ENCODE results near the gene CFAP100. TPM values are rescaled to one million over a fixed set of nuclear protein-coding genes. Genes with fewer than 3 reads are reported as not detected.

CFAP100 gene
- total and polyA plus RNA-seq, 2 experiments from 2014 or later = not detected

- DNase-seq (ENCODE audit: low read depth in 1 of 2, low spot score in 1 of 2) = no peak
These were observed 52.1 kb downstream of the CFAP100 start for GRCh38 chr3:126446791-126447190.

GRCh38 chr3:126447456-126448106 lies 52.9 kb downstream of the CFAP100 start:
- H3K4me1 ChIP-seq (ENCODE audit: low read depth) = no peaks in the 10 kb centered on the region
- H3K9me3 ChIP-seq (ENCODE audit: low read depth) = no peaks in the 10 kb centered on the region
- DNase-seq (ENCODE audit: low read depth in 1 of 2, low spot score in 1 of 2) = no peak
- TF ChIP-seq CTCF (IDR thresholded peaks at IDR 0.05; ENCODE audit: low read depth, low read length) = no peak
- no peak overlapping the region for H3K4me3 ChIP-seq
- H3K27me3 ChIP-seq = no peaks in the 10 kb centered on the region
- no peak overlapping the region for H3K27ac ChIP-seq
- H3K36me3 ChIP-seq = peaks cover 17% of the 10 kb centered on the region

More at GRCh38 chr3:126446791-126447190, 52.1 kb downstream of the CFAP100 start:
- Histone ChIP-seq H3K27ac (no peak overlapping the region), H3K4me3 (no peak overlapping the region), H3K27me3 (no peaks in the 10 kb centered on the region), H3K36me3 (peaks cover 13% of the 10 kb centered on the region), H3K9me3 (ENCODE audit: low read depth) (no peaks in the 10 kb centered on the region), H3K4me1 (ENCODE audit: low read depth) (no peaks in the 10 kb centered on the region)
- TF ChIP-seq CTCF (IDR thresholded peaks at IDR 0.05; ENCODE audit: low read depth, low read length) = no peak

- H3K4me3 ChIP-seq = no peak overlapping the region
- no peak for TF ChIP-seq CTCF (IDR thresholded peaks at IDR 0.05; ENCODE audit: low read depth, low read length)
- no peak overlapping the region for H3K27ac ChIP-seq
- no peaks in the 10 kb centered on the region for H3K9me3 ChIP-seq (ENCODE audit: low read depth)
- no peaks in the 10 kb centered on the region for H3K4me1 ChIP-seq (ENCODE audit: low read depth)
- H3K27me3 ChIP-seq = no peaks in the 10 kb centered on the region
- peaks cover 22% of the 10 kb centered on the region for H3K36me3 ChIP-seq
- no peak for DNase-seq (ENCODE audit: low read depth in 1 of 2, low spot score in 1 of 2)
These were observed 53.6 kb downstream of the CFAP100 start for GRCh38 chr3:126448136-126448892.

- no peak overlapping the region for H3K4me3 ChIP-seq
- no peak for TF ChIP-seq CTCF (IDR thresholded peaks at IDR 0.05; ENCODE audit: low read depth, low read length)
- H3K27me3 ChIP-seq = no peaks in the 10 kb centered on the region
- DNase-seq (ENCODE audit: low read depth in 1 of 2, low spot score in 1 of 2) = no peak
- H3K4me1 ChIP-seq (ENCODE audit: low read depth) = no peaks in the 10 kb centered on the region
- H3K9me3 ChIP-seq (ENCODE audit: low read depth) = no peaks in the 10 kb centered on the region
- peaks cover 18% of the 10 kb centered on the region for H3K36me3 ChIP-seq
- H3K27ac ChIP-seq = no peak overlapping the region
These were observed 54.1 kb downstream of the CFAP100 start for GRCh38 chr3:126448893-126449180.

GRCh38 chr3:126449621-126450051 lies 54.9 kb downstream of the CFAP100 start:
- DNase-seq (ENCODE audit: low read depth in 1 of 2, low spot score in 1 of 2) = no peak

More at GRCh38 chr3:126449621-126450051, 54.9 kb downstream of the CFAP100 start:
- Histone ChIP-seq H3K4me3 (no peak overlapping the region), H3K36me3 (peaks cover 22% of the 10 kb centered on the region), H3K9me3 (ENCODE audit: low read depth) (no peaks in the 10 kb centered on the region), H3K27me3 (no peaks in the 10 kb centered on the region), H3K27ac (no peak overlapping the region), H3K4me1 (ENCODE audit: low read depth) (no peaks in the 10 kb centered on the region)
- TF ChIP-seq CTCF (IDR thresholded peaks at IDR 0.05; ENCODE audit: low read depth, low read length) = no peak
